Measurements from ENCODE around the gene NBPF3. TPM values are rescaled to one million over a fixed set of nuclear protein-coding genes. Genes with fewer than 3 reads are reported as not detected.
"Not testable (repeated sequence)": the region's sequence is repeated elsewhere in the genome, so short reads cannot be mapped to it uniquely, and the experiment has no call there.

The NBPF3 gene
- total and polyA plus RNA-seq, 2 donors from 2014 or later, result 5.5 to 12.0 TPM

GRCh38 chr1:21429210-21429609, 10.7 kb upstream of the NBPF3 start:
- H3K4me1 ChIP-seq (ENCODE audit: control insufficient read depth in 2 of 3, insufficient read depth in 2 of 3, low read depth in 1 of 3, low read length in 3 of 3); H3K27ac ChIP-seq (ENCODE audit: low read depth in 2 of 2, low read length in 2 of 2); FAIRE-seq; H3K9me3 ChIP-seq (ENCODE audit: control insufficient read depth in 2 of 3, insufficient read depth in 1 of 3, low read length in 3 of 3); H3K27me3 ChIP-seq (ENCODE audit: control insufficient read depth, insufficient read depth, low read length); H3K9ac ChIP-seq (ENCODE audit: low read length in 3 of 3); DNase-seq; H3K36me3 ChIP-seq (ENCODE audit: control insufficient read depth in 2 of 3, insufficient read depth in 3 of 3, low read length in 3 of 3); H3K4me3 ChIP-seq (ENCODE audit: low read length in 3 of 3); intact Hi-C loops (cut with DNase I): not testable (repeated sequence)

GRCh38 chr1:21430875-21431274, 9.1 kb upstream of the NBPF3 start:
- intact Hi-C loops (cut with DNase I); H3K9me3 ChIP-seq (ENCODE audit: control insufficient read depth in 2 of 3, insufficient read depth in 1 of 3, low read length in 3 of 3); H3K27me3 ChIP-seq (ENCODE audit: control insufficient read depth, insufficient read depth, low read length); H3K4me1 ChIP-seq (ENCODE audit: control insufficient read depth in 2 of 3, insufficient read depth in 2 of 3, low read depth in 1 of 3, low read length in 3 of 3); H3K9ac ChIP-seq (ENCODE audit: low read length in 3 of 3); H3K27ac ChIP-seq (ENCODE audit: low read depth in 2 of 2, low read length in 2 of 2); H3K4me3 ChIP-seq (ENCODE audit: low read length in 3 of 3); DNase-seq; FAIRE-seq; H3K36me3 ChIP-seq (ENCODE audit: control insufficient read depth in 2 of 3, insufficient read depth in 3 of 3, low read length in 3 of 3): not testable (repeated sequence)

- DNase-seq, result no peak
Observed at GRCh38 chr1:21434394-21434793, 5.5 kb upstream of the NBPF3 start.

GRCh38 chr1:21435646-21436487, 4.1 kb upstream of the NBPF3 start:
- no peak for TF ChIP-seq CTCF (IDR thresholded peaks at IDR 0.05; ENCODE audit: borderline replicate concordance, extremely low read depth, insufficient read depth)
- H3K27me3 ChIP-seq (ENCODE audit: control insufficient read depth, insufficient read depth, low read length), result no peaks in the 10 kb centered on the region
- intact Hi-C loops (cut with DNase I), result no loop called here
- no peaks in the 10 kb centered on the region for H3K9me3 ChIP-seq (ENCODE audit: control insufficient read depth in 2 of 3, insufficient read depth in 1 of 3, low read length in 3 of 3)
- H3K27ac ChIP-seq (ENCODE audit: low read depth in 2 of 2, low read length in 2 of 2), result no peak overlapping the region
- no peak for FAIRE-seq
- peaks cover 0 to 6% (median 0%) of the 10 kb centered on the region in 3 donors for H3K4me1 ChIP-seq (ENCODE audit: control insufficient read depth in 2 of 3, insufficient read depth in 2 of 3, low read depth in 1 of 3, low read length in 3 of 3)
- H3K9ac ChIP-seq (ENCODE audit: low read length in 3 of 3), result no peak overlapping the region
- peak in 1 of 5 donors; percentile 66 for DNase-seq
- no peaks in the 10 kb centered on the region for H3K36me3 ChIP-seq (ENCODE audit: control insufficient read depth in 2 of 3, insufficient read depth in 3 of 3, low read length in 3 of 3)
- peak overlapping the region in 1 of 3 donors; percentile 46 for H3K4me3 ChIP-seq (ENCODE audit: low read length in 3 of 3)

More at GRCh38 chr1:21434394-21434793, 5.5 kb upstream of the NBPF3 start:
- Histone ChIP-seq H3K27me3 (ENCODE audit: control insufficient read depth, insufficient read depth, low read length) (no peaks in the 10 kb centered on the region), H3K4me1 (ENCODE audit: control insufficient read depth in 2 of 3, insufficient read depth in 2 of 3, low read depth in 1 of 3, low read length in 3 of 3) (peaks cover 0 to 3% (median 0%) of the 10 kb centered on the region in 3 donors), H3K27ac (ENCODE audit: low read depth in 2 of 2, low read length in 2 of 2) (no peak overlapping the region), H3K9ac (ENCODE audit: low read length in 3 of 3) (no peak overlapping the region), H3K4me3 (ENCODE audit: low read length in 3 of 3) (no peak overlapping the region), H3K9me3 (ENCODE audit: control insufficient read depth in 2 of 3, insufficient read depth in 1 of 3, low read length in 3 of 3) (no peaks in the 10 kb centered on the region), H3K36me3 (ENCODE audit: control insufficient read depth in 2 of 3, insufficient read depth in 3 of 3, low read length in 3 of 3) (no peaks in the 10 kb centered on the region)
- FAIRE-seq, result no peak
- intact Hi-C loops (cut with DNase I), result no loop called here
- no peak for TF ChIP-seq CTCF (IDR thresholded peaks at IDR 0.05; ENCODE audit: borderline replicate concordance, extremely low read depth, insufficient read depth)

Measured in kidney (tissue), 14 donors.